HG02678 (cell line): ENCODE data around the gene KCNH8.
"Not testable (repeated sequence)": the region's sequence is repeated elsewhere in the genome, so short reads cannot be mapped to it uniquely, and the experiment has no call there.

Experiments
- ATAC-seq: cut with Tn5 transposase; IDR thresholded peaks from one replicate; pipeline ENCODE4 v1.9.1; 2021; ENCODE audit warnings: mild to moderate bottlenecking, moderate library complexity; ENCODE audit not compliant: unreplicated experiment

KCNH8 gene

GRCh38 chr3:19147905-19148767 is at the start of gene KCNH8:
Gene KCNH8 (plus strand): TSS chr3:19148510. CDS start chr3:19148720, 210 bp downstream.
- no peak for ATAC-seq

GRCh38 chr3:19102654-19103290 is 45.5 kb upstream of the KCNH8 start:
- not testable (repeated sequence) for ATAC-seq

GRCh38 chr3:19103510-19103909 is 44.8 kb upstream of the KCNH8 start:
- ATAC-seq = no peak

GRCh38 chr3:19104459-19104858 is 43.9 kb upstream of the KCNH8 start:
- no peak for ATAC-seq

GRCh38 chr3:19105826-19106225 is 42.5 kb upstream of the KCNH8 start:
- no peak for ATAC-seq

GRCh38 chr3:19106307-19106706 is 42.0 kb upstream of the KCNH8 start:
- ATAC-seq = no peak

GRCh38 chr3:19107719-19108118 is 40.6 kb upstream of the KCNH8 start:
- ATAC-seq = no peak

- ATAC-seq = no peak
Measured at GRCh38 chr3:19110335-19110895, 37.9 kb upstream of the KCNH8 start.

- ATAC-seq = no peak
Measured at GRCh38 chr3:19114461-19114860, 33.8 kb upstream of the KCNH8 start.

- ATAC-seq = no peak
Measured at GRCh38 chr3:19116239-19116638, 32.1 kb upstream of the KCNH8 start.

GRCh38 chr3:19124752-19125151 is 23.6 kb upstream of the KCNH8 start:
- no peak for ATAC-seq

GRCh38 chr3:19139863-19140262 is 8.4 kb upstream of the KCNH8 start:
- no peak for ATAC-seq

- ATAC-seq = peak; percentile 75
Measured at GRCh38 chr3:19146685-19147650, 1.3 kb upstream of the KCNH8 start.

GRCh38 chr3:19148768-19149091 is 420 bp downstream of the KCNH8 start:
- ATAC-seq = no peak

- ATAC-seq = no peak
Measured at GRCh38 chr3:19149368-19149767, 1.1 kb downstream of the KCNH8 start.

- no peak for ATAC-seq
Measured at GRCh38 chr3:19151171-19151570, 2.9 kb downstream of the KCNH8 start.

- ATAC-seq = no peak
Measured at GRCh38 chr3:19154693-19155250, 6.5 kb downstream of the KCNH8 start.

GRCh38 chr3:19155375-19155774 is 7.1 kb downstream of the KCNH8 start:
- ATAC-seq = no peak

GRCh38 chr3:19159966-19160635 is 11.8 kb downstream of the KCNH8 start:
- ATAC-seq = no peak

- no peak for ATAC-seq
Measured at GRCh38 chr3:19165654-19166053, 17.3 kb downstream of the KCNH8 start.
